Mammary epithelial cell (primary cell): ENCODE data around the gene KCNK4.

ENCODE experiments used
- EZH2 ChIP-seq: IDR thresholded peaks from 2 replicates; pipeline ENCODE4 v1.6.1; 2012; ENCODE audit warnings: low read length, inconsistent platforms, borderline replicate concordance
- TF ChIP-seq, protein P1 (sequence below), 2 donors: IDR thresholded peaks in 1 of 2; conservative IDR thresholded peaks in 1 of 2; 2 replicates each; pipeline ENCODE4 v1.5.1; 2011 to 2012; ENCODE audit warnings: inconsistent platforms in 2 of 2, low read length in 2 of 2, mild to moderate bottlenecking in 2 of 2, control low read depth in 1 of 2, low read depth in 1 of 2; ENCODE audit not compliant: insufficient read depth in 1 of 2; ENCODE audit errors: extremely low read depth in 1 of 2

DNA sequence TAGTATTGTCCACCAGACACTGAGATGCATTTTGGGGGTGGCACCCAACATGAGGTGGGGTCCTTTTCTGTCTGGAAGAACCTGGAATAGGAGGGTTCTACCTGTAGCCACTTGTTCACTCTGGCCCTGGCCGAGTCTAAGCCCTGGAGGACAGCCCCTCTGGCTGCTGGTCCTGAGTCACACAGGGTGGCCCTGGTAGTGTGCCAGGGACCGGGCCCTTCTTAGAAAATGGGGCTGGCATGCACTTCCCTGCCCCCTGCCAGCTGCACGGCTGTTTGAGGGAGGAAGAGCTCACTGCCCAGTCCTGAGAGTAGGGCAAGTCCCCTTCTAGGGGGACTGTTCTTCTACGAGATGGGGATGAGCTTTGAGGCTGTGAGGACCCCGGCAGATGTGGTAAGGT lies 37.6 kb upstream of the KCNK4 start:
- TF ChIP-seq, protein P1, sequence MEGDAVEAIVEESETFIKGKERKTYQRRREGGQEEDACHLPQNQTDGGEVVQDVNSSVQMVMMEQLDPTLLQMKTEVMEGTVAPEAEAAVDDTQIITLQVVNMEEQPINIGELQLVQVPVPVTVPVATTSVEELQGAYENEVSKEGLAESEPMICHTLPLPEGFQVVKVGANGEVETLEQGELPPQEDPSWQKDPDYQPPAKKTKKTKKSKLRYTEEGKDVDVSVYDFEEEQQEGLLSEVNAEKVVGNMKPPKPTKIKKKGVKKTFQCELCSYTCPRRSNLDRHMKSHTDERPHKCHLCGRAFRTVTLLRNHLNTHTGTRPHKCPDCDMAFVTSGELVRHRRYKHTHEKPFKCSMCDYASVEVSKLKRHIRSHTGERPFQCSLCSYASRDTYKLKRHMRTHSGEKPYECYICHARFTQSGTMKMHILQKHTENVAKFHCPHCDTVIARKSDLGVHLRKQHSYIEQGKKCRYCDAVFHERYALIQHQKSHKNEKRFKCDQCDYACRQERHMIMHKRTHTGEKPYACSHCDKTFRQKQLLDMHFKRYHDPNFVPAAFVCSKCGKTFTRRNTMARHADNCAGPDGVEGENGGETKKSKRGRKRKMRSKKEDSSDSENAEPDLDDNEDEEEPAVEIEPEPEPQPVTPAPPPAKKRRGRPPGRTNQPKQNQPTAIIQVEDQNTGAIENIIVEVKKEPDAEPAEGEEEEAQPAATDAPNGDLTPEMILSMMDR (conservative IDR thresholded peaks at IDR 0.05 in 1 of 2, IDR thresholded peaks at IDR 0.05 in 1 of 2; ENCODE audit: extremely low read depth in 1 of 2, insufficient read depth in 1 of 2, low read depth in 1 of 2, low read length in 2 of 2): no peak
- no peak for TF ChIP-seq EZH2
